ENCODE data around the gene LTBP3.
"Not testable (repeated sequence)": the region's sequence is repeated elsewhere in the genome, so short reads cannot be mapped to it uniquely, and the experiment has no call there.

Gene LTBP3

GRCh38 chr11:65571420-65571819, 13.3 kb upstream of the LTBP3 start:
- DNase-seq, result no peak

- DNase-seq, result peak; percentile 98
Measured at GRCh38 chr11:65569973-65570918, 12.1 kb upstream of the LTBP3 start, which contains the start of gene ZNRD2. Gene ZNRD2 (plus strand): TSS chr11:65570477. CDS start chr11:65570492, 15 bp downstream.

- no peak for DNase-seq
Measured at GRCh38 chr11:65569164-65569972, 11.2 kb upstream of the LTBP3 start.

GRCh38 chr11:65565624-65566453, 7.7 kb upstream of the LTBP3 start:
- DNase-seq, result no peak

- DNase-seq, result not testable (repeated sequence)
Measured at GRCh38 chr11:65564879-65565559, 6.9 kb upstream of the LTBP3 start.

- no peak for DNase-seq
Measured at GRCh38 chr11:65563601-65564000, 5.4 kb upstream of the LTBP3 start.

- DNase-seq, result no peak
Measured at GRCh38 chr11:65562788-65563187, 4.6 kb upstream of the LTBP3 start.

- no peak for DNase-seq
Measured at GRCh38 chr11:65562020-65562419, 3.9 kb upstream of the LTBP3 start.

- peak; percentile 79 for DNase-seq
Measured at GRCh38 chr11:65560555-65561418, 2.6 kb upstream of the LTBP3 start.

GRCh38 chr11:65559951-65560537, 1.9 kb upstream of the LTBP3 start:
- peak; percentile 50 for DNase-seq

- peak; percentile 25 for DNase-seq
Measured at GRCh38 chr11:65559535-65559934, 1.4 kb upstream of the LTBP3 start.

- peak; percentile 64 for DNase-seq
Measured at GRCh38 chr11:65558930-65559509, 861 bp upstream of the LTBP3 start.

- DNase-seq, result no peak
Measured at GRCh38 chr11:65557280-65558001, 718 bp downstream of the LTBP3 start.

GRCh38 chr11:65556470-65557279, 1.5 kb downstream of the LTBP3 start:
- no peak for DNase-seq

- peak; percentile 77 for DNase-seq
Measured at GRCh38 chr11:65555693-65556231, 2.4 kb downstream of the LTBP3 start.

GRCh38 chr11:65554842-65555430, 3.2 kb downstream of the LTBP3 start:
- DNase-seq, result no peak

- no peak for DNase-seq
Measured at GRCh38 chr11:65554057-65554818, 3.9 kb downstream of the LTBP3 start.
